ENCODE measurements around the gene SMU1. TPM values are rescaled to one million over a fixed set of nuclear protein-coding genes. Genes with fewer than 3 reads are reported as not detected.

Gene SMU1
- total RNA-seq, 1 donor from 2014 or later, result 20.5 TPM

DNA sequence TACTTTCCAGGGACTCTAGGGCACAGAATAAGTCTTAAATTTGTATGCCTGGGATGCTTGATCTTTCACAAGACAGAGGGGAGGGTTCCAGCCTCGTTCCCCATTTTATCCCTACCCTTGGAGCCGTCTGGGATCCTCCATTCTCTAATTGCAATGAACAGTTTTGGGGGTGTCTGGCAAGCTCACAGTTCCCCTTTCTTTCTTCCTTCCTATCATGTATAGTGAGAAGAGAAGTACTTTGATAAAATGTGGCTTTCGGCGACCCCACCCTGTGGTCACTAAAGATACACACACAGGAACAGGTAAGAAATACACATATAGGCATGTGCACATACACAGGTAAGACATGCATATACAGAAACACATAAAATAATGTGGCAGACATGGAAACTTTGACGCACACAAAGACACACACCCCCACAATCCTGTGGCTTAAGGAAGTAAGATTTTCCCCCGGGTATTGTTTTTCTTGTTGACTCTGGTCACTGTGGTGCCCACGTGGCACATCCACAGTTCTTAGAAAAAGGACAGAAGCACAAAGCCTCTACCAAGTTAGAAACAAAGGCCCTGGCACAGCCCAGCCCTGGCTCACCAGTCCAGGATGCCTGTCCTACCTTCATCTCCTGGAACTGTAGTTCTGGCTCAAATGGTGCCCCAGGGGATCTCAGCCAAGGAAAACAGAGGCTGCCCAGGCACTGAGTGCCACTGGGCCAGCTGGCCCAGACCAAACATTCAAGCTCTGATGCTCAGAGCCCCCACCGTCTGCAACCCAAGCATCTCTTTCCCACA, 6.3 kb upstream of the SMU1 start:
- Histone ChIP-seq H3K4me3 (no peak overlapping the region), H3K36me3 (no peaks in the 10 kb centered on the region), H3K27me3 (ENCODE audit: low read depth) (no peaks in the 10 kb centered on the region), H3K27ac (peak overlapping the region; percentile 56), H3K9me3 (no peaks in the 10 kb centered on the region), H3K4me1 (peaks cover 28% of the 10 kb centered on the region)
- peak; percentile 57 for DNase-seq
- peak; percentile 45 to 74 for ATAC-seq
- TF ChIP-seq, protein P1, sequence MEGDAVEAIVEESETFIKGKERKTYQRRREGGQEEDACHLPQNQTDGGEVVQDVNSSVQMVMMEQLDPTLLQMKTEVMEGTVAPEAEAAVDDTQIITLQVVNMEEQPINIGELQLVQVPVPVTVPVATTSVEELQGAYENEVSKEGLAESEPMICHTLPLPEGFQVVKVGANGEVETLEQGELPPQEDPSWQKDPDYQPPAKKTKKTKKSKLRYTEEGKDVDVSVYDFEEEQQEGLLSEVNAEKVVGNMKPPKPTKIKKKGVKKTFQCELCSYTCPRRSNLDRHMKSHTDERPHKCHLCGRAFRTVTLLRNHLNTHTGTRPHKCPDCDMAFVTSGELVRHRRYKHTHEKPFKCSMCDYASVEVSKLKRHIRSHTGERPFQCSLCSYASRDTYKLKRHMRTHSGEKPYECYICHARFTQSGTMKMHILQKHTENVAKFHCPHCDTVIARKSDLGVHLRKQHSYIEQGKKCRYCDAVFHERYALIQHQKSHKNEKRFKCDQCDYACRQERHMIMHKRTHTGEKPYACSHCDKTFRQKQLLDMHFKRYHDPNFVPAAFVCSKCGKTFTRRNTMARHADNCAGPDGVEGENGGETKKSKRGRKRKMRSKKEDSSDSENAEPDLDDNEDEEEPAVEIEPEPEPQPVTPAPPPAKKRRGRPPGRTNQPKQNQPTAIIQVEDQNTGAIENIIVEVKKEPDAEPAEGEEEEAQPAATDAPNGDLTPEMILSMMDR (IDR thresholded peaks at IDR 0.05), result no peak
- intact Hi-C loops (cut with DNase I), result loop anchor here (5.0 kb wide), 1 partner anchor 145 kb away; no protein-coding TSS in a partner anchor

DNA sequence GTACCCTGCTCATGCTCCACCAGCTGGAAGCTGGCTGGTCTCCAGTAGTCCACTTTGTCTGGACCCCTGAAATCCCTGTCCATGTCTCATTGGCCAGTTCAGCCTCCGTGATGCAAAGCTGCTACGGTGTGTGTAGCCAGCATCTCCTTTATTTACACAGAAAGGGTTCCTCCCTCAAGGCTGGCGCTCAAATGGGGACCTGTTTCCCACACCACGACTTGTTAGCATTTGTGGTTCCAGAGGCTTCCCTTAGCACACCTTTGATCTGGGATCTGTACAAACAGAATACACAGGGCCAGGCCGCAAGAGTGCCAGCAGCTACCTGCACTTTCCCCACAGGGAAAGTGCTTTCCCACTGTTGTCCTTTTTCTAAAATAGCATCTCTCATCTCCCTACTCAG, 5.7 kb upstream of the SMU1 start:
- no peaks in the 10 kb centered on the region for H3K36me3 ChIP-seq
- DNase-seq (no peak), ATAC-seq (no peak)
- peak overlapping the region; percentile 56 for H3K27ac ChIP-seq
- intact Hi-C loops (cut with DNase I), result loop anchor here (5.0 kb wide), 1 partner anchor 145 kb away; no protein-coding TSS in a partner anchor
- H3K4me1 ChIP-seq, result peaks cover 28% of the 10 kb centered on the region
- no peak overlapping the region for H3K4me3 ChIP-seq
- TF ChIP-seq, protein P1 (IDR thresholded peaks at IDR 0.05), result no peak
- H3K9me3 ChIP-seq, result no peaks in the 10 kb centered on the region
- H3K27me3 ChIP-seq (ENCODE audit: low read depth), result no peaks in the 10 kb centered on the region

DNA sequence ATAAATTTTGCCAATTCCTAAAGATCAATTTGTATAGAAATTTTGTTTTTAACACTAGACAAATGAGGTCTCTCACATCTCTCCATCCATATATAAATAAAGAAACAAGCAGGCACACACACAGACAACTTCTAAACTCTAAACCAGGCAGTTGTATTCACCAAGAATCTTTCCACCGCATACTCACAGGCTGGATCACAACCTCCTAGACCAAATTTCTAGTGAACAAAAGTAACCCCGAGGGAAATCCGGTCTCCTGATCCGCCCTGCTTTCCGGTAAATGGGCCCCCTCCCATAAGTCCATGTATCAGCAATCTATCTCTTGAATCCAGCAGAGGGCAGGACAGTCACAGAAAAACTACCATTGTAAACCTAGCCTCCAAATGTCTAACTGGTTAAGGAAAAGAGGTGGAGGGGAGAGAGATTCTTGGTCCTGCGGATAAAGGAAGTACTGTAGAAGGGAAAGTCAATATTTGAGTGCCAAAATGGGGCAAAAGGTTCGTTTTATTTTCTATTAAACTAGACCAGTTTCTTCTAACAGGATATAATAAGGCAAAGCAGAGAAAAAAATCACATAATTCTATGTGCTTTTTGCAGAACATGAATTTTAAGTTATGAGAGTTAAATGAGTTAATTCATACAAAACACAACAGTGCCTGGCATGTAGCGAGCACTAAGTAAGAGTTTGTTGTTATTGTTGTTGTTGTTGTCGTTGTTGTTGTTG, 4.8 kb upstream of the SMU1 start:
- Histone ChIP-seq H3K27ac (peak overlapping the region; percentile 59), H3K9me3 (no peaks in the 10 kb centered on the region), H3K4me1 (peaks cover 28% of the 10 kb centered on the region), H3K36me3 (no peaks in the 10 kb centered on the region), H3K4me3 (peak overlapping the region; percentile 12), H3K27me3 (ENCODE audit: low read depth) (no peaks in the 10 kb centered on the region)
- intact Hi-C loops (cut with DNase I), result loop anchor here (5.0 kb wide), 1 partner anchor 146 kb away; no protein-coding TSS in a partner anchor
- ATAC-seq, result peak; percentile 73
- TF ChIP-seq, protein P1 (IDR thresholded peaks at IDR 0.05), result peak; percentile 75
- no peak for DNase-seq

DNA sequence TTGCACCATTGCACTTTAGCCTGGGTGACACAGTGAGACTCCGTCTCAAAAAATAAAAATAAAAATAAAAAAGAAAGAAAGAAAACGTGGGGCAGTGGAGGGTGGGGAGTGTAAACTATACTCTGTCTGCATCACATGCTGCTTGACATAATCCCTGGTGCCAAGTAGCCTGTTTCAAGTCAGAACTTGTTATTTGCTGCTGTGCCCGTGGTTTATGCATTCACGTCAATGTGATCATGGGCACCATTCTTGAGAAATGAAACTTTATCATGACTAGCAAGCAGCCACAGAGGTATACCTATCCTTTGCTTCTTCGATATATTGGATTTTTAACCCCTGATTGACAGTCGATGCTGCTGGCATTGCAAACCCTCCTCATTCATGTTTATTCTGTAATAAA, 4.1 kb upstream of the SMU1 start:
- TF ChIP-seq, protein P1 (IDR thresholded peaks at IDR 0.05), result no peak
- Histone ChIP-seq H3K4me3 (no peak overlapping the region), H3K9me3 (no peaks in the 10 kb centered on the region), H3K27ac (peak overlapping the region; percentile 59), H3K4me1 (peaks cover 34% of the 10 kb centered on the region), H3K36me3 (no peaks in the 10 kb centered on the region), H3K27me3 (ENCODE audit: low read depth) (no peaks in the 10 kb centered on the region)
- DNase-seq, result no peak
- ATAC-seq, result no peak
- intact Hi-C loops (cut with DNase I), result loop anchor here (5.0 kb wide), 1 partner anchor 147 kb away; no protein-coding TSS in a partner anchor

DNA sequence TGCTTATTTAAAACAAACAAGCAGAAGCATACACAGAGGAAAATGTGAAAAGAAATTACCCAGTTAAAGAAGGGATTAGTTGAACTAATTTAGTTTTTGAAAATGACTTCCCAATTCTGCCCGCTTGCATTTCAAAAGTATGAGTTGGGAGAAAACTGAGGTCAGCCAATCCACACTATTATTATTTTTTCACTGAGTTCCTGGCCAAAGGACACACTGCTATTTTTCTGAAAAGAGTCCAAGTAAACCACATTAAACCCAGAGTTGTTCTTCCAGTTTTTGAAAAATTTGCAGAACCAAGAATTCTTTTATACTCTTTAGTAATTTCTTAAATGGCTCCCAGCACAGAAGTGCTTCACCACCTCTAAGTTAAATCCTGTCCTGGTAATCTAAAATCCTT, 7.5 kb downstream of the SMU1 start:
- H3K9me3 ChIP-seq, result no peaks in the 10 kb centered on the region
- DNase-seq (no peak), ATAC-seq (no peak)
- no peaks in the 10 kb centered on the region for H3K4me1 ChIP-seq
- TF ChIP-seq, protein P1 (IDR thresholded peaks at IDR 0.05), result no peak
- no peaks in the 10 kb centered on the region for H3K27me3 ChIP-seq (ENCODE audit: low read depth)
- intact Hi-C loops (cut with DNase I), result no loop called here
- H3K27ac ChIP-seq, result no peak overlapping the region
- H3K4me3 ChIP-seq, result no peak overlapping the region
- peaks cover 100% of the 10 kb centered on the region for H3K36me3 ChIP-seq
